Stomach (tissue), 4 donors: Measurements from ENCODE around the gene MRPL49.

ENCODE experiments used
- CTCF ChIP-seq, 7 experiments: fragments of 450-650 bp in 4 of 7; fragments of 200-600 bp in 3 of 7; sonication (generic) in 3 of 7; IDR thresholded peaks; one replicate each; pipeline ENCODE4 v1.5.1; 2016 to 2019; ENCODE audit warnings: antibody characterized with exemption in 7 of 7, control low read depth in 2 of 7, mild to moderate bottlenecking in 1 of 7
- EP300 ChIP-seq: sonication (generic); formaldehyde crosslinking; IDR thresholded peaks from one replicate; pipeline ENCODE4 v1.6.1; 2017; ENCODE audit warnings: antibody characterized with exemption
- POLR2A ChIP-seq, 4 donors: fragments of 450-650 bp; IDR thresholded peaks; one replicate each; pipeline ENCODE4 v1.6.1; 2016; ENCODE audit warnings: antibody characterized with exemption in 4 of 4, control low read depth in 2 of 4, mild to moderate bottlenecking in 1 of 4, moderate library complexity in 1 of 4
- POLR2AphosphoS5 ChIP-seq, 3 donors: sonication (generic); formaldehyde crosslinking; IDR thresholded peaks; one replicate each; pipeline ENCODE4 v1.6.1; 2016; ENCODE audit warnings: antibody characterized with exemption in 3 of 3

DNA sequence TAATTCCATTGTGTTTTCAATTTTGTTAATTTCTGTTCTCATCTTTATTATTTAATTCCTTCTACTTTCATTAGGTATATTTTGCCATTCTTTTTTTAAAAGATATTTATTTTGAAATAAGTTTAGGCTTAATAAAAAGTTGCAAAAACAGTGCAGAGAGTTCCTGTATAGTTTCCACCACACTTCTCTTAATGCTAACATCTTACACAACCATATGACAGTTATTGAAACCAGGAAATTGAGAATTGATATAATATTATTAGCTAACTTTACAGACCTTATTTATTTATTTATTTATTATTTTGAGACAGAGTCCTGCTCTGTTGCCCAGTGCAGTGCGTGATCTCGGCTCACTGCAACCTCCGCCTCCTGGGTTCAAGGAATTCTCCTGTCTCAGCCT lies 34.1 kb downstream of the MRPL49 start:
- TF ChIP-seq CTCF (IDR thresholded peaks at IDR 0.05): no peak
- TF ChIP-seq POLR2A (IDR thresholded peaks at IDR 0.05): no peak
- TF ChIP-seq POLR2AphosphoS5 (IDR thresholded peaks at IDR 0.05): no peak
- no peak for TF ChIP-seq EP300
